Measurements from ENCODE around the gene DOCK10.
A peak's percentile ranks its signal among the peaks of the same experiment; 100 is the strongest.

DOCK10 gene

GRCh38 chr2:224970311-224970710, 72.0 kb downstream of the DOCK10 start:
- Histone ChIP-seq H3K9ac (ENCODE audit: low read depth, low read length) (no peak overlapping the region), H3K36me3 (ENCODE audit: insufficient read depth, low read length) (no peaks in the 10 kb centered on the region), H3K4me1 (ENCODE audit: control insufficient read depth, insufficient read depth, low read length) (peaks cover 31% of the 10 kb centered on the region), H3K4me3 (ENCODE audit: low read length) (no peak overlapping the region), H3K4me2 (ENCODE audit: low read length) (no peak overlapping the region), H3K9me3 (replicated peaks; ENCODE audit: low read length) (no peaks in the 10 kb centered on the region), H3K27me3 (ENCODE audit: control insufficient read depth, insufficient read depth, low read length) (no peaks in the 10 kb centered on the region)

- no peak overlapping the region for H3K4me3 ChIP-seq (ENCODE audit: low read length)
- H3K27me3 ChIP-seq (ENCODE audit: control insufficient read depth, insufficient read depth, low read length): no peaks in the 10 kb centered on the region
- no peak overlapping the region for H3K4me2 ChIP-seq (ENCODE audit: low read length)
- H3K36me3 ChIP-seq (ENCODE audit: insufficient read depth, low read length): no peaks in the 10 kb centered on the region
- H3K4me1 ChIP-seq (ENCODE audit: control insufficient read depth, insufficient read depth, low read length): peaks cover 31% of the 10 kb centered on the region
- H3K9ac ChIP-seq (ENCODE audit: low read depth, low read length): no peak overlapping the region
- no peaks in the 10 kb centered on the region for H3K9me3 ChIP-seq (replicated peaks; ENCODE audit: low read length)
These were observed 72.5 kb downstream of the DOCK10 start for GRCh38 chr2:224969633-224970260.

DNA sequence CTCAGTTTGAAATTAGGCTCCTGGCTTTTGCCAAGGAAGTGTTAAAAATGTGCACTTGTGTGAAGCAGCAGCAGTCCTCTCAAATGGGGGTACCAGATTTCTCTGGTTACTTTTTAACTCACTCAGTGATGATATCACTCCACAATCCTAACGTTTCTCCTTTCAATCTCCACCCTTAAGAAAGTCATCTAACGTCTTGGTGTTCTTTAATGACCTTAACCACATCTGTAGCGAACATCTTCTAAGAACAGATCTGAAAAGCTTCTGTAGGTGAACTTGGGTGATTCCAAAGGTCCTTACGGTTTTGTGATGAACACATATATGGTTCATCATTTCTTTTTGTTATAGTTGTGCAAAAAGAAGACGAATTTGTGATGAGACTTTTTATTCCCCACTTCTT, 73.2 kb downstream of the DOCK10 start:
- Histone ChIP-seq H3K4me3 (ENCODE audit: low read length) (no peak overlapping the region), H3K9me3 (replicated peaks; ENCODE audit: low read length) (no peaks in the 10 kb centered on the region), H3K36me3 (ENCODE audit: insufficient read depth, low read length) (no peaks in the 10 kb centered on the region), H3K27me3 (ENCODE audit: control insufficient read depth, insufficient read depth, low read length) (no peaks in the 10 kb centered on the region), H3K4me2 (ENCODE audit: low read length) (no peak overlapping the region), H3K9ac (ENCODE audit: low read depth, low read length) (no peak overlapping the region), H3K4me1 (ENCODE audit: control insufficient read depth, insufficient read depth, low read length) (peaks cover 26% of the 10 kb centered on the region)

DNA sequence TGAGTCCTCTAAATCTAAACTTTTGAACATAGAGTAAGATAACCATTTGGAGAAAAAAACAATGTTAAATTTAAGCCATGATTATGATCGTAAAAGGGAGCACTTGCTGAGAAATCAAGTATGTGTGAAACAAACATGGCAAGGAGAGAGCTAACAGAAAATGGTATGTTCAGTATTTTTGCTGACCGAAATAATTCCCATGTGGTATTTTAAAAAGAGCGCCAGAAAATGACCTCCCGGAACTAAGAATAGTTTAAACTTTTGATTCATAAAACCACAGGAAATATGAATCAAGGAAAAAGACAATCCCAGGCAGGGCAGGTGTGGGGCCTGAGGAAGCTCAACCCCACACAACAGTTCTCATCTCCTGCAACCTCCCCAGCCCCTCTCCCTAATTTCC, 74.2 kb downstream of the DOCK10 start:
- H3K27me3 ChIP-seq (ENCODE audit: control insufficient read depth, insufficient read depth, low read length): no peaks in the 10 kb centered on the region
- no peaks in the 10 kb centered on the region for H3K36me3 ChIP-seq (ENCODE audit: insufficient read depth, low read length)
- no peak overlapping the region for H3K9ac ChIP-seq (ENCODE audit: low read depth, low read length)
- no peaks in the 10 kb centered on the region for H3K9me3 ChIP-seq (replicated peaks; ENCODE audit: low read length)
- H3K4me1 ChIP-seq (ENCODE audit: control insufficient read depth, insufficient read depth, low read length): peaks cover 16% of the 10 kb centered on the region
- H3K4me3 ChIP-seq (ENCODE audit: low read length): no peak overlapping the region
- H3K4me2 ChIP-seq (ENCODE audit: low read length): peak overlapping the region; percentile 48

- Histone ChIP-seq H3K4me1 (ENCODE audit: control insufficient read depth, insufficient read depth, low read length) (peaks cover 15% of the 10 kb centered on the region), H3K9ac (ENCODE audit: low read depth, low read length) (no peak overlapping the region), H3K9me3 (replicated peaks; ENCODE audit: low read length) (no peaks in the 10 kb centered on the region), H3K36me3 (ENCODE audit: insufficient read depth, low read length) (no peaks in the 10 kb centered on the region), H3K4me3 (ENCODE audit: low read length) (no peak overlapping the region), H3K27me3 (ENCODE audit: control insufficient read depth, insufficient read depth, low read length) (no peaks in the 10 kb centered on the region), H3K4me2 (ENCODE audit: low read length) (no peak overlapping the region)
These were observed 75.7 kb downstream of the DOCK10 start for GRCh38 chr2:224966613-224967012.

DNA sequence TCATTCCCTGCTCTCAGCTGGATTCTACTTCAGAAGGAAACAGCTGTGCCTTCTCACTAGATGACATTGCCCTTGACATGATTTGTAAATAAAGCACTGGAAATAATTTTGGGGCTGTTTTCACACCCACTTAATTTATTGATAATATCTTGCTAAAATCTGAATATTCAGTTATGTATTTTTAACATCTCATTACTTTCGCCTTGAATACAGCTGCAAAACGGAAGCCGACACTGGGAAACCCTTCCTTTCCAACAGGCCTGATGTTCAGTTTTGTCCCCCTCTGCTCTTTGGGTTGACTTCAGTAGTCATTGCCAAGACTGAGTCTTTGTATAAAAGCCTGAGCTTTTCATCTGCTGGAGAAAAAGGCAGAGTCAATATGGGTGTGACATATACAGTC, 82.7 kb downstream of the DOCK10 start:
- H3K4me2 ChIP-seq (ENCODE audit: low read length): no peak overlapping the region
- H3K4me1 ChIP-seq (ENCODE audit: control insufficient read depth, insufficient read depth, low read length): peaks cover 4% of the 10 kb centered on the region
- H3K9ac ChIP-seq (ENCODE audit: low read depth, low read length): no peak overlapping the region
- H3K36me3 ChIP-seq (ENCODE audit: insufficient read depth, low read length): peaks cover 5% of the 10 kb centered on the region
- H3K9me3 ChIP-seq (replicated peaks; ENCODE audit: low read length): no peaks in the 10 kb centered on the region
- no peak overlapping the region for H3K4me3 ChIP-seq (ENCODE audit: low read length)
- H3K27me3 ChIP-seq (ENCODE audit: control insufficient read depth, insufficient read depth, low read length): no peaks in the 10 kb centered on the region

GRCh38 chr2:224958873-224959272, 83.4 kb downstream of the DOCK10 start:
- H3K9me3 ChIP-seq (replicated peaks; ENCODE audit: low read length): no peaks in the 10 kb centered on the region
- no peak overlapping the region for H3K9ac ChIP-seq (ENCODE audit: low read depth, low read length)
- H3K36me3 ChIP-seq (ENCODE audit: insufficient read depth, low read length): peaks cover 5% of the 10 kb centered on the region
- peaks cover 4% of the 10 kb centered on the region for H3K4me1 ChIP-seq (ENCODE audit: control insufficient read depth, insufficient read depth, low read length)
- no peak overlapping the region for H3K4me3 ChIP-seq (ENCODE audit: low read length)
- H3K4me2 ChIP-seq (ENCODE audit: low read length): no peak overlapping the region
- H3K27me3 ChIP-seq (ENCODE audit: control insufficient read depth, insufficient read depth, low read length): no peaks in the 10 kb centered on the region

- H3K27me3 ChIP-seq (ENCODE audit: control insufficient read depth, insufficient read depth, low read length): no peaks in the 10 kb centered on the region
- no peaks in the 10 kb centered on the region for H3K9me3 ChIP-seq (replicated peaks; ENCODE audit: low read length)
- no peak overlapping the region for H3K4me3 ChIP-seq (ENCODE audit: low read length)
- no peak overlapping the region for H3K4me2 ChIP-seq (ENCODE audit: low read length)
- H3K36me3 ChIP-seq (ENCODE audit: insufficient read depth, low read length): peaks cover 5% of the 10 kb centered on the region
- peaks cover 4% of the 10 kb centered on the region for H3K4me1 ChIP-seq (ENCODE audit: control insufficient read depth, insufficient read depth, low read length)
- no peak overlapping the region for H3K9ac ChIP-seq (ENCODE audit: low read depth, low read length)
These were observed 83.8 kb downstream of the DOCK10 start for GRCh38 chr2:224958462-224958857.

- Histone ChIP-seq H3K4me1 (ENCODE audit: control insufficient read depth, insufficient read depth, low read length) (peaks cover 4% of the 10 kb centered on the region), H3K4me3 (ENCODE audit: low read length) (no peak overlapping the region), H3K9me3 (replicated peaks; ENCODE audit: low read length) (no peaks in the 10 kb centered on the region), H3K36me3 (ENCODE audit: insufficient read depth, low read length) (peaks cover 5% of the 10 kb centered on the region), H3K27me3 (ENCODE audit: control insufficient read depth, insufficient read depth, low read length) (no peaks in the 10 kb centered on the region), H3K9ac (ENCODE audit: low read depth, low read length) (no peak overlapping the region), H3K4me2 (ENCODE audit: low read length) (no peak overlapping the region)
These were observed 84.5 kb downstream of the DOCK10 start for GRCh38 chr2:224957540-224958461.

DNA sequence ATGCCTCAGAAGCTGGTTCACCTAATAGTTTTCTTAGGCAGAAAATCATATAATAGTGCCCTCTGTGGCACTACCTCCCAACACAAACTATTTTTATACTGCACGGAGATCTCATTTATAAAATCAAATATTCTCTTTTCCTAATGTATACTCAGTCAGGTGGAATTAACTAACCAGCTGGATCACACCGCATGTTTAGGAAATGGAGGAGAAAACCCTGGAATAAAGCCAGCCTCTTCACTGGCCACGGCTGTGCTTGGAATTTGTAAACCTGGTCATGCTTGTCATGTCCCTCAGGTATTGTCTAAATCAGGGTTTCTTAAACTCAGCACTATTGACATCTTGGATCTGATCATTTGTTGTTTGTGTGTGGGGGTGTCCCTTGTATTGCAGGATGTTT, 85.6 kb downstream of the DOCK10 start:
- Histone ChIP-seq H3K4me2 (ENCODE audit: low read length) (no peak overlapping the region), H3K27me3 (ENCODE audit: control insufficient read depth, insufficient read depth, low read length) (no peaks in the 10 kb centered on the region), H3K4me1 (ENCODE audit: control insufficient read depth, insufficient read depth, low read length) (peaks cover 6% of the 10 kb centered on the region), H3K9me3 (replicated peaks; ENCODE audit: low read length) (no peaks in the 10 kb centered on the region), H3K36me3 (ENCODE audit: insufficient read depth, low read length) (peaks cover 5% of the 10 kb centered on the region), H3K4me3 (ENCODE audit: low read length) (no peak overlapping the region), H3K9ac (ENCODE audit: low read depth, low read length) (no peak overlapping the region)

DNA sequence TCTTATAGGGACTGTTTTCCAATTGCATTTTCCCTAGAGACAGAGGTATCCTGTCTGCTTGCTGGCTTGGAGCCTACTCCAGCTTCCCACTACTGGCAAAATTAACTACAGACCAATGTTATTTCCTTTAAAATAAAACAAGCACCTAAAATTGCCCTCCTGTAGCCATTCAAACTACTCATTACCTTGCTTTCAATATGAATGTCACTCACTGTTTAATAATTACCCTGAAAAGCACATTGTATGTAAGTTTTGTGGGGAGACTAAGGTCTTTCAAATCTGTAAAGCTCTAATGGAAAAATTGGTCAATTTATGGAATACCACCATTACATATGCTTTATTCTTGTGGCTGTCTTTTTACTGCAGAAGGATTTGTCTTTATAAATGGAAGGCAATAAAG, 87.3 kb downstream of the DOCK10 start:
- H3K4me2 ChIP-seq (ENCODE audit: low read length): no peak overlapping the region
- peaks cover 8% of the 10 kb centered on the region for H3K4me1 ChIP-seq (ENCODE audit: control insufficient read depth, insufficient read depth, low read length)
- no peak overlapping the region for H3K9ac ChIP-seq (ENCODE audit: low read depth, low read length)
- peaks cover 5% of the 10 kb centered on the region for H3K36me3 ChIP-seq (ENCODE audit: insufficient read depth, low read length)
- H3K27me3 ChIP-seq (ENCODE audit: control insufficient read depth, insufficient read depth, low read length): no peaks in the 10 kb centered on the region
- H3K9me3 ChIP-seq (replicated peaks; ENCODE audit: low read length): no peaks in the 10 kb centered on the region
- H3K4me3 ChIP-seq (ENCODE audit: low read length): no peak overlapping the region

Data from skeletal muscle satellite cell (primary cell).